HG03097 (cell line): ENCODE data around the gene ATXN2.

Source experiments
- ATAC-seq: cut with Tn5 transposase; IDR thresholded peaks from one replicate; pipeline ENCODE4 v1.9.1; 2021; ENCODE audit not compliant: unreplicated experiment, low FRiP score

ATXN2 gene

GRCh38 chr12:111441107-111441928 lies 157.8 kb downstream of the ATXN2 start:
- ATAC-seq = no peak

- ATAC-seq = no peak
Observed at GRCh38 chr12:111440631-111441030, 158.5 kb downstream of the ATXN2 start.

GRCh38 chr12:111440152-111440551 lies 159.0 kb downstream of the ATXN2 start:
- no peak for ATAC-seq

GRCh38 chr12:111439657-111440151 lies 159.4 kb downstream of the ATXN2 start:
- no peak for ATAC-seq

- no peak for ATAC-seq
Observed at GRCh38 chr12:111438481-111438880, 160.6 kb downstream of the ATXN2 start.

GRCh38 chr12:111437816-111438454 lies 161.2 kb downstream of the ATXN2 start:
- no peak for ATAC-seq

GRCh38 chr12:111436811-111437210 lies 162.3 kb downstream of the ATXN2 start:
- no peak for ATAC-seq

- ATAC-seq = no peak
Observed at GRCh38 chr12:111436266-111436665, 162.8 kb downstream of the ATXN2 start.

GRCh38 chr12:111435661-111436201 lies 163.4 kb downstream of the ATXN2 start:
- no peak for ATAC-seq

- peak; percentile 38 for ATAC-seq
Observed at GRCh38 chr12:111434680-111435338, 164.3 kb downstream of the ATXN2 start.

GRCh38 chr12:111434049-111434448 lies 165.1 kb downstream of the ATXN2 start:
- no peak for ATAC-seq

- no peak for ATAC-seq
Observed at GRCh38 chr12:111431772-111432171, 167.3 kb downstream of the ATXN2 start.

GRCh38 chr12:111430433-111431353 lies 168.4 kb downstream of the ATXN2 start:
- peak; percentile 42 for ATAC-seq

- ATAC-seq = no peak
Observed at GRCh38 chr12:111429828-111430432, 169.2 kb downstream of the ATXN2 start.

- no peak for ATAC-seq
Observed at GRCh38 chr12:111428728-111429175, 170.4 kb downstream of the ATXN2 start.

GRCh38 chr12:111428081-111428727 lies 170.9 kb downstream of the ATXN2 start:
- no peak for ATAC-seq

- no peak for ATAC-seq
Observed at GRCh38 chr12:111427417-111428074, 171.6 kb downstream of the ATXN2 start.

GRCh38 chr12:111426344-111427185 lies 172.6 kb downstream of the ATXN2 start:
- ATAC-seq = no peak
